GM12872 (cell line): Measurements from ENCODE around the gene AMDHD2.

Experiments
- CTCF ChIP-seq: IDR thresholded peaks from 3 replicates; pipeline ENCODE4 v1.5.1; 2011; ENCODE audit warnings: low read depth, mild to moderate bottlenecking, low read length, moderate library complexity; ENCODE audit not compliant: insufficient read depth

AMDHD2 gene

GRCh38 chr16:2492292-2492691 lies 27.9 kb upstream of the AMDHD2 start:
- no peak for TF ChIP-seq CTCF

DNA sequence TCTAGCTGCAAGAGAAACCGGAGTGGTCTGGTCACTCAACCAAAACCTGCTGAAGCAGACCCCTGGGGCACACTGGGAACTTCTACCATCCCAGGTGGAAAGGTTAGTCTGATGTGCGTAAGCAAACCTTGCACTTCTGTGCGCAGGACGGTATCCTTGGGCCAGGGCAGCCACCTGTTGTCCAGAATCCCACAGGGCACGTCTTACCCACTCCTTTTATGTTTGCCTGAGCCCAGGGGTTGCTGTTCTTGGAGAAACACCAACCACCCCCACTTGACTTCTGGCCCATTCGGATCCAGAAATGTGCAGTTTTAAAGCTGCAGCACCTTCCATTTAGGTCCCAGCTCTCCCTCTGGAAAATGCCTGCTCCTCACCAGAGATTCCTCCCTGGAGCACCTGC lies 26.6 kb upstream of the AMDHD2 start:
- no peak for TF ChIP-seq CTCF

GRCh38 chr16:2494616-2495015 lies 25.6 kb upstream of the AMDHD2 start:
- no peak for TF ChIP-seq CTCF

DNA sequence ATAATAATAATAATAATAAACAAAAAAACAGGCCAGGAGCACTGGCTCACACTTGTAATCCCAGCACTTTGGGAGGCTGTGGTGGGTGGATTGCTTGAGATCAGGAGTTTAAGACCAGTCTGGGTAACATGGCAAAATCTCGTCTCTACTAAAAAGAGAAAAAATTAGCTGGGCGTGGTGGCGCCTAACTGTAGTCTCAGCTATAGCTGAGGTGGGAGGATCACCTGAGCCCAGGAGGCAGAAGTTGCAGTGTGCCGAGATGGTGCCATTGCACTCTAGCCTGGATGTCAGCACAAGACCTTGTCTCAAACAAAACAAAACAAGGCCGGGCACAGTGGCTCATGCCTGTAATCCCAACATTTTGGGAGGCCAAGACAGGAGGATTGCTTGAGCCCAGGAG lies 25.1 kb upstream of the AMDHD2 start:
- no peak for TF ChIP-seq CTCF

DNA sequence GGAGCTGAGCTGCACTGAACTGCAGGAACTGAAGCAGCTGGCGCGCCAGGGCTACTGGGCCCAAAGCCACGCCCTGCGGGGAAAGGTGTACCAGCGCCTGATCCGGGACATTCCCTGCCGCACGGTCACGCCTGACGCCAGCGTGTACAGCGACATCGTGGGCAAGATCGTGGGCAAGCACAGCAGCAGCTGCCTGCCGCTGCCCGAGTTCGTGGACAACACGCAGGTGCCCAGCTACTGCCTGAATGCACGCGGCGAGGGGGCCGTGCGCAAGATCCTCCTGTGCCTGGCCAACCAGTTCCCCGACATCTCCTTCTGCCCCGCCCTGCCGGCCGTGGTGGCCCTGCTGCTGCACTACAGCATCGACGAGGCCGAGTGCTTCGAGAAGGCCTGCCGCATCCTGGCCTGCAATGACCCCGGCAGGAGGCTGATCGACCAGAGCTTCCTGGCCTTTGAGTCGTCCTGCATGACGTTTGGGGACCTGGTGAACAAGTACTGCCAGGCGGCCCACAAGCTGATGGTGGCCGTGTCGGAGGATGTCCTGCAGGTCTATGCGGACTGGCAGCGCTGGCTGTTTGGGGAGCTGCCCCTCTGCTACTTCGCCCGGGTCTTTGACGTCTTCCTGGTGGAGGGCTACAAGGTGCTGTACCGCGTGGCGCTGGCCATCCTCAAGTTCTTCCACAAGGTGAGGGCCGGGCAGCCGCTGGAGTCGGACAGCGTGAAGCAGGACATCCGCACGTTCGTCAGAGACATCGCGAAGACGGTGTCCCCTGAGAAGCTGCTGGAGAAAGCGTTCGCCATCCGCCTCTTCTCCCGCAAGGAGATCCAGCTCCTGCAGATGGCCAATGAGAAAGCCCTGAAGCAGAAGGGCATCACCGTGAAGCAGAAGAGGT lies 23.7 kb upstream of the AMDHD2 start:
- no peak for TF ChIP-seq CTCF

DNA sequence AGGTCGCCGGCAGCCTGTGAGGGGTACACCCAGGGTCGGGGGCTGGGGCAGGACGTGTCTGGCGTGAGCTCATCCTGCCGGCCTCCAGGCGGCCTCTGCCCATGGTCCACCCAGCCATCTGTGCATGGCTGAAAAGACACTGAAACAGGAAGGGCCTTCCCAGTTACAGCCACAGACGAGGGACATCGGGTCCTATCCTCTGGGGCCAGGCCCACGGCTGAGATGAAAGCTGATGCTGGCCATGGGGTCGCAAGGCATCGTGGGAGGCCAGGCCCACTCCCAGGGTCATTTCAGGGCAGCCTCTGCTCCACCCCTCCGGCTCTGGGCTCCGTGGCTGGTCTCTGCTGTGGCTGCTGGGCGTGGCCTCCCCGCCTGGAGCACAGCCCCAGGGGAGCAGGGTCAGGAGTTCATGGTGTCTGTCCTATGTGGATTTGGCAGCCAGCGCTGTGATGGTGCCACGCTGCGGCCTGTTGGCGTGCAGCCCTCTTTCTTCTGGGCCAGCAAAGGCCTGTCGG lies 23.0 kb upstream of the AMDHD2 start:
- no peak for TF ChIP-seq CTCF

GRCh38 chr16:2497695-2498484 lies 22.3 kb upstream of the AMDHD2 start:
- TF ChIP-seq CTCF, result no peak
